GM18505 (cell line): Measurements from ENCODE around the gene SLC25A25.
"Not testable (repeated sequence)": the region's sequence is repeated elsewhere in the genome, so short reads cannot be mapped to it uniquely, and the experiment has no call there.

Experiments used
- ATAC-seq: cut with Tn5 transposase; IDR thresholded peaks from one replicate; pipeline ENCODE4 v1.9.1; 2021; ENCODE audit not compliant: unreplicated experiment
- POLR2A ChIP-seq: IDR thresholded peaks from 4 replicates; pipeline ENCODE4 v1.6.1; 2011; ENCODE audit warnings: borderline replicate concordance; ENCODE audit not compliant: insufficient read depth, insufficient read length; ENCODE audit errors: extremely low read depth

SLC25A25 gene

DNA sequence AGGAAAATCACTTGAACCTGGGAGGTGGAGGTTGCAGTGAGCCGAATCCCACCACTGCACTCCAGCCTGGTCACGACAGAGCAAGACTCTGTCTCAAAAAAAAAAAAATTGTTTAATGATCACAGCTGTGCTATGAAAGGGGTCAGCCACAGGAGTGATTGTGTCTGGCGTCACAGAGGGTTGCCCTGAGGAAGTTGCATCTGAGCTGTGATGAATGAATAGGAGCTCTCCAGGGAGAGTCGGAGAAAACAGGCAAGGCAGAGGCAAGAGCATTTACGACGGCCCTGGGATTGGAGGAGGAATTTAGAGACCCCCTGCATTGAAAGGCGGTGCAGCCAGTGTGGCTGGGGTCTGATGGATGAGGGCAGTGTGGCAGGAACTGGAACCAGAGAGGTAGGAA lies 26.0 kb upstream of the SLC25A25 start:
- no peak for ATAC-seq
- TF ChIP-seq POLR2A: no peak

GRCh38 chr9:128043467-128043868 lies 24.6 kb upstream of the SLC25A25 start:
- no peak for ATAC-seq

DNA sequence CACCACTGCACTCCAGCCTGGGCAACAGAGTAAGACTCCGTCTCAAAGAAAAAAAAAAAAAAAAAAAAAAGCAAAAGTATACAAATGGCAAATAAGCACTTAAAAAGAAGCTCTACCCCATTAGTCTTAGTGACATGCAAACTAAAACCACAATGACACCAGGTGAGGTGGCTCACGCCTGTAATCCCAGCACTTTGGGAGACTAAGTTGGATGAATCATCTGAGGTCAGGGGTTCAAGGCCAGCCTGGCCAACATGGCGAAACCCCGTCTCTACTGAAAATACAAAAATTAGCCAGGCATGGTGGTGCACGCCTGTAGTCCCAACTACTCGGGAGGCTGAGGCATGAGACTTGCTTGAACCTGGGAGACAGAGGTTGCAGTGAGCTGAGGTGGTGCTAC lies 22.6 kb upstream of the SLC25A25 start:
- not testable (repeated sequence) for ATAC-seq

More at GRCh38 chr9:128043467-128043868, 24.6 kb upstream of the SLC25A25 start:
- no peak for TF ChIP-seq POLR2A

- TF ChIP-seq POLR2A: no peak
- ATAC-seq: no peak
Measured at GRCh38 chr9:128045831-128046230, 22.2 kb upstream of the SLC25A25 start.

- TF ChIP-seq POLR2A: no peak
- no peak for ATAC-seq
Measured at GRCh38 chr9:128047231-128047630, 20.8 kb upstream of the SLC25A25 start.

DNA sequence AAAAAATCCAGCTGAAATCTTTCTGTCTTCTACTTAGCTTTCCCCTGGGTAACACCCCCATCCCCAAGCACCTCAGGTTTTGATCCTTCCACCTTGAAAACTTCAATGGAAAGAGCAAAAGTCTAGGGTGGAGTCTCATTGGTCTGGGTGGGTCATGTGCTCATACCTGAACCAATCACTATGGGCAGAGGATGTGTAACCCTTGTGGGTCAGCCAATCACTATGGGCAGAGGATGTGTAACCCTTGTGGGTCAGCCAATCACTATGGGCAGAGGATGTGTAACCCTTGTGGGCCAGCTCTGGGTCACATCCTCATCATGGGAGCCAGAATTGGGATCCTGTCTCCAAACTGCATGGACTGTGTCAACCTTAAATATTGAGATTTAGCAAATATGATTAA lies 19.4 kb upstream of the SLC25A25 start:
- no peak for ATAC-seq
- no peak for TF ChIP-seq POLR2A

DNA sequence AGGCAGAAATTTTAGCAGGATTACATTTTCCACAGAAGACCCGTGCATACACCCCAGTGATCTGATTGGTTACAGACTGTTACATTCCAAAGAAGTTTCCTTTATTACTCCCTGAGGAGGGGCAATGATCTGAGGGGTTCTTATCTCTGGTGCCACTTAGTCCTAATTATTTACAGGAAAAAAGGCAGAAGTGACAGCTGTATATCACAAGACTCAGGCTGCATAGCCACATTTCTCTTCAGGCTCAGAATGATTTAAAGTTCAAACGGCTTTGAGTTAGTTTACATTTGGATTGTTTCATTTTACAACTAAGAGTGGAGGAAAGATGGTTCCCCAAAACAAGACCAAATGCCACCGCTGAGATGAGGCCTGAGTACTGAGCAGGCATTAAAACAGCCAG lies 18.2 kb upstream of the SLC25A25 start:
- no peak for TF ChIP-seq POLR2A
- ATAC-seq: no peak

DNA sequence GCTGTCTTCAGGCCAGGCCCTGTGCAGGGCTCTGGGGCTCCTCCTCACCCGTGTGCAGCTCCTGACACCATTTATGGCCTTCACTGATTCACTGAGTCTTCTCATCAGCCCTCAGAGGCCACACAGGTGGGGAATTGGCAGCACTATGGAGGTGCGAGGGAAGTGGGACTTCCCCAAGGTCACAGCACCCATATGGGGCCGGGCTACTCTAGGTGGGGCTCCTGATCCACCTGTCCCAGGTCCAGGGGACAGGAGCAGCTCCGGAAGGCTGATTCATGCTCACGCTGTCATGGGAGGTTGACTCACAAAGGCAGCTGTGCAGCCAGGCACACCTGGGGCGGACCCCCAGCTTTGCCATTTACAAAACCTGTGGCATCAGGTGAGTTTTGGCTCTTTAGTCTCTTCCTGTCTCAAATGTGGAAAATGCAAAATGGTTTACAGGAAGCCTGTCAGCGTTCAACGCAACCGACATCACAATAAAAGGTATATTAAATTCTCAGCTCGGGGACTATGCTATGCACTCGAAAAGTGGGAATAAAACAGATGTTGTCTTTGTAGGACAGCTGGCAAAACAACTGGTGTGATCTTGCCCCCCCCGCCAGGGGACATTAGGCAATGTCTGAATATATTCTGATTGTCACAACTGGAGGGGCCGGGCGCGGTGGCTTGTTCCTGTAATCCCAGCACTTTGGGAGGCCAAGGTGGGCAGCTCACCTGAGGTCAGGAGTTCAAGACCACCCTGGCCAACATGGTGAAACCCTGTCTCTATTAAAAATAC lies 15.9 kb upstream of the SLC25A25 start:
- no peak for TF ChIP-seq POLR2A
- no peak for ATAC-seq

GRCh38 chr9:128053560-128053959 lies 14.5 kb upstream of the SLC25A25 start:
- no peak for TF ChIP-seq POLR2A
- no peak for ATAC-seq

- TF ChIP-seq POLR2A: no peak
- no peak for ATAC-seq
Measured at GRCh38 chr9:128054087-128054486, 13.9 kb upstream of the SLC25A25 start.

DNA sequence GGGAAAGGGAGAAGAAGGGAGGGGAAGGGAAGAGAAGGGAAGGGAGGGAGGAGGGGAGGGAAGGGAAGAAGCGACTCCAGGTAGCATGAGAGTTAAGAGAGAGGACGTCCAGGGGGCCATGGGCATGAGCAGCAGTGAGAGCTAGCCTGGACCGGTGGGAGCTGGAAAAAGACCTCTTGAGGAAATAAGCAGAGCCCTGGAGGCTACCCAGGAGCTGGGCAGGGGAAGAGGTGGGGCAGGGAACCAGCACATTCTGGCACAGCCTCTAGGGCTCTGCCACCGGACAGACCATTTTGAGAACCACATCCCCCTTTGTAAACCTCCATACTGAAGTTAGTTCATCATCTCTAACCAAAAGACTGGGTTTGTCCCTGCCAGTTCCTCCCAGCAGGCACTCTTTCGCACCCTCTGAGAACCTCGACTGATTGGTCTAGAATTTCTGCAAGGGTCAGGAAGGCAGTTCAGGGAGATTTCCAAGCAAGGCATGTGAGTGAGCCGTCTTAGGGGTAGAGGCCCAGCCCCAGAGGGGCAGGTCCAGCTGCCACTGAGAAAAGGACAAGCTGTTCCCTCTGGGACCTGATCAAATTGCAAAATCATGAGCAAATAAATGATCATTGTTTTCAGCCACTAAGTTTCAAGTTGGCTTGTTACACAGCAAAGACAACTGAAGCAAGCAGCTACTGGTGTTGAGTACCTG lies 12.5 kb upstream of the SLC25A25 start:
- TF ChIP-seq POLR2A: no peak
- no peak for ATAC-seq

DNA sequence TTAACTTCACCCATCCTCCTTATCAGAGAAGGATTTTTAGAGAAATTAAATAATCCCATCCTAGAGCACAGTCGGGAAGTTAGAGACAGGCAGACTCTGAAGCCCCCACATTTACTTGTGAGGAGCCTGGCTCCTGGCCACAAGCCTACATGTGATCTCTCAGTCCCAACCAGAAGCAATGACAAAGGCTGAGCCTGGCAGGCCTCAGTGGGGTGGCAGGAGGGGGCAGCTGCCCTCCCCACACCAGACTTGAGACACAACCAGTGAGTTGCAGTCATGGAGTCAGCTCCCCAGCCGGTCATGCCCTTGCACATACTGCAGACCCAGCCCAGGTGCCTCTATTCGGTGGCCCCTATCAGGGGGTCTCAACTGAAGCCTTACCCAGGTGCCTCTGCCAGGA lies 11.9 kb upstream of the SLC25A25 start:
- ATAC-seq: no peak
- no peak for TF ChIP-seq POLR2A

- TF ChIP-seq POLR2A: no peak
Measured at GRCh38 chr9:128056887-128057723, 10.9 kb upstream of the SLC25A25 start.

More at GRCh38 chr9:128056887-128057723, 10.9 kb upstream of the SLC25A25 start:
- ATAC-seq: no peak
